ENCODE data around the gene GRAMD1B.
"Not testable (repeated sequence)": the region's sequence is repeated elsewhere in the genome, so short reads cannot be mapped to it uniquely, and the experiment has no call there.

GRAMD1B gene

GRCh38 chr11:123439616-123440015, 9.5 kb downstream of the GRAMD1B start:
- DNase-seq (ENCODE audit: low read depth in 1 of 2, low spot score in 1 of 2) = no peak

GRCh38 chr11:123441161-123441560, 11.1 kb downstream of the GRAMD1B start:
- no peak for DNase-seq (ENCODE audit: low read depth in 1 of 2, low spot score in 1 of 2)

- no peak for DNase-seq (ENCODE audit: low read depth in 1 of 2, low spot score in 1 of 2)
Measured at GRCh38 chr11:123443851-123444623, 14.0 kb downstream of the GRAMD1B start.

GRCh38 chr11:123448823-123449222, 18.8 kb downstream of the GRAMD1B start:
- no peak for DNase-seq (ENCODE audit: low read depth in 1 of 2, low spot score in 1 of 2)

GRCh38 chr11:123449436-123449835, 19.4 kb downstream of the GRAMD1B start:
- DNase-seq (ENCODE audit: low read depth in 1 of 2, low spot score in 1 of 2) = no peak

GRCh38 chr11:123450623-123451022, 20.6 kb downstream of the GRAMD1B start:
- no peak for DNase-seq (ENCODE audit: low read depth in 1 of 2, low spot score in 1 of 2)

- DNase-seq (ENCODE audit: low read depth in 1 of 2, low spot score in 1 of 2) = no peak
Measured at GRCh38 chr11:123451183-123451781, 21.2 kb downstream of the GRAMD1B start.

- DNase-seq (ENCODE audit: low read depth in 1 of 2, low spot score in 1 of 2) = no peak
Measured at GRCh38 chr11:123452794-123453193, 22.7 kb downstream of the GRAMD1B start.

- DNase-seq (ENCODE audit: low read depth in 1 of 2, low spot score in 1 of 2) = peak in 1 of 2 donors; percentile 30
Measured at GRCh38 chr11:123454060-123454651, 24.1 kb downstream of the GRAMD1B start.

GRCh38 chr11:123454796-123455195, 24.7 kb downstream of the GRAMD1B start:
- DNase-seq (ENCODE audit: low read depth in 1 of 2, low spot score in 1 of 2) = no peak

GRCh38 chr11:123456448-123456847, 26.4 kb downstream of the GRAMD1B start:
- not testable (repeated sequence) for DNase-seq (ENCODE audit: low read depth in 1 of 2, low spot score in 1 of 2)

GRCh38 chr11:123457187-123457770, 27.2 kb downstream of the GRAMD1B start:
- no peak for DNase-seq (ENCODE audit: low read depth in 1 of 2, low spot score in 1 of 2)

- no peak for DNase-seq (ENCODE audit: low read depth in 1 of 2, low spot score in 1 of 2)
Measured at GRCh38 chr11:123458501-123458900, 28.4 kb downstream of the GRAMD1B start.

- no peak for DNase-seq (ENCODE audit: low read depth in 1 of 2, low spot score in 1 of 2)
Measured at GRCh38 chr11:123460012-123460700, 30.1 kb downstream of the GRAMD1B start.

- DNase-seq (ENCODE audit: low read depth in 1 of 2, low spot score in 1 of 2) = no peak
Measured at GRCh38 chr11:123461164-123461563, 31.1 kb downstream of the GRAMD1B start.

GRCh38 chr11:123465667-123466066, 35.6 kb downstream of the GRAMD1B start:
- not testable (repeated sequence) for DNase-seq (ENCODE audit: low read depth in 1 of 2, low spot score in 1 of 2)

GRCh38 chr11:123466172-123466571, 36.1 kb downstream of the GRAMD1B start:
- not testable (repeated sequence) for DNase-seq (ENCODE audit: low read depth in 1 of 2, low spot score in 1 of 2)

GRCh38 chr11:123469089-123469488, 39.0 kb downstream of the GRAMD1B start:
- no peak for DNase-seq (ENCODE audit: low read depth in 1 of 2, low spot score in 1 of 2)

- no peak for DNase-seq (ENCODE audit: low read depth in 1 of 2, low spot score in 1 of 2)
Measured at GRCh38 chr11:123469586-123469985, 39.5 kb downstream of the GRAMD1B start.

GRCh38 chr11:123470842-123471241, 40.8 kb downstream of the GRAMD1B start:
- DNase-seq (ENCODE audit: low read depth in 1 of 2, low spot score in 1 of 2) = no peak

GRCh38 chr11:123472236-123472935, 42.3 kb downstream of the GRAMD1B start:
- no peak for DNase-seq (ENCODE audit: low read depth in 1 of 2, low spot score in 1 of 2)

Data from activated T-helper 1 cell treated with anti-CD3 and anti-CD28 coated beads, Interleukin-2, amount 50 U/mL, for 16 hours (primary cell).